WI38 (cell line): Measurements from ENCODE around the gene ZFR2.

ENCODE experiments used
- H3K4me3 ChIP-seq: 2 replicates; pipeline ENCODE4 v1.5.1; 2011; ENCODE audit warnings: low read depth, mild to moderate bottlenecking, control low read depth, low read length
- TF ChIP-seq, protein P1 (sequence below): IDR thresholded peaks from 2 replicates; pipeline ENCODE4 v1.5.1; 2012; ENCODE audit warnings: low read depth, mild to moderate bottlenecking, control low read depth, low read length

Gene ZFR2

DNA sequence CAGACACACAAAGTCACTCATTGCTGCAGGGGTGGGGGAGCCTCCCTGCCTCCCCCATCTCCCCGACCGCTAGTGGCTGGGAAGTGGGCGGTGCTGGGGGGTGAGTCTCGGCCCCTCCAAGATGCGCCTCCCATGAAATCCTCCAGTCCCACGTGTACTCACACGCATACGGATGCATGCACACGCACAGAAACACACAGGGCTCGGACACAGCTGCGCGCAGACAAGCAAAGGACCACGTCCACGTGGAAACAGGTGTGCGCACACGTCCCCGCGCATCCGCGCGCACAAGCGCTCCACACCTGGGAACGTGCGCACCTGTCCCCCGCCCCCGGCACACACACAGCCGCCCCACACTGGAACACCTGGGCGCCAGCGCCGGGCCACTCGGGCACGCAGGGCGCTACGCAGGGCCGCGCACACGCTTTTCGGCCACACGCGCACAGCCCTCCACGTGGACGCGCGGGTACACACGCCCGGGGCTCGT, 83.3 kb downstream of the ZFR2 start:
- no peak overlapping the region for H3K4me3 ChIP-seq
- TF ChIP-seq, protein P1, sequence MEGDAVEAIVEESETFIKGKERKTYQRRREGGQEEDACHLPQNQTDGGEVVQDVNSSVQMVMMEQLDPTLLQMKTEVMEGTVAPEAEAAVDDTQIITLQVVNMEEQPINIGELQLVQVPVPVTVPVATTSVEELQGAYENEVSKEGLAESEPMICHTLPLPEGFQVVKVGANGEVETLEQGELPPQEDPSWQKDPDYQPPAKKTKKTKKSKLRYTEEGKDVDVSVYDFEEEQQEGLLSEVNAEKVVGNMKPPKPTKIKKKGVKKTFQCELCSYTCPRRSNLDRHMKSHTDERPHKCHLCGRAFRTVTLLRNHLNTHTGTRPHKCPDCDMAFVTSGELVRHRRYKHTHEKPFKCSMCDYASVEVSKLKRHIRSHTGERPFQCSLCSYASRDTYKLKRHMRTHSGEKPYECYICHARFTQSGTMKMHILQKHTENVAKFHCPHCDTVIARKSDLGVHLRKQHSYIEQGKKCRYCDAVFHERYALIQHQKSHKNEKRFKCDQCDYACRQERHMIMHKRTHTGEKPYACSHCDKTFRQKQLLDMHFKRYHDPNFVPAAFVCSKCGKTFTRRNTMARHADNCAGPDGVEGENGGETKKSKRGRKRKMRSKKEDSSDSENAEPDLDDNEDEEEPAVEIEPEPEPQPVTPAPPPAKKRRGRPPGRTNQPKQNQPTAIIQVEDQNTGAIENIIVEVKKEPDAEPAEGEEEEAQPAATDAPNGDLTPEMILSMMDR: no peak

DNA sequence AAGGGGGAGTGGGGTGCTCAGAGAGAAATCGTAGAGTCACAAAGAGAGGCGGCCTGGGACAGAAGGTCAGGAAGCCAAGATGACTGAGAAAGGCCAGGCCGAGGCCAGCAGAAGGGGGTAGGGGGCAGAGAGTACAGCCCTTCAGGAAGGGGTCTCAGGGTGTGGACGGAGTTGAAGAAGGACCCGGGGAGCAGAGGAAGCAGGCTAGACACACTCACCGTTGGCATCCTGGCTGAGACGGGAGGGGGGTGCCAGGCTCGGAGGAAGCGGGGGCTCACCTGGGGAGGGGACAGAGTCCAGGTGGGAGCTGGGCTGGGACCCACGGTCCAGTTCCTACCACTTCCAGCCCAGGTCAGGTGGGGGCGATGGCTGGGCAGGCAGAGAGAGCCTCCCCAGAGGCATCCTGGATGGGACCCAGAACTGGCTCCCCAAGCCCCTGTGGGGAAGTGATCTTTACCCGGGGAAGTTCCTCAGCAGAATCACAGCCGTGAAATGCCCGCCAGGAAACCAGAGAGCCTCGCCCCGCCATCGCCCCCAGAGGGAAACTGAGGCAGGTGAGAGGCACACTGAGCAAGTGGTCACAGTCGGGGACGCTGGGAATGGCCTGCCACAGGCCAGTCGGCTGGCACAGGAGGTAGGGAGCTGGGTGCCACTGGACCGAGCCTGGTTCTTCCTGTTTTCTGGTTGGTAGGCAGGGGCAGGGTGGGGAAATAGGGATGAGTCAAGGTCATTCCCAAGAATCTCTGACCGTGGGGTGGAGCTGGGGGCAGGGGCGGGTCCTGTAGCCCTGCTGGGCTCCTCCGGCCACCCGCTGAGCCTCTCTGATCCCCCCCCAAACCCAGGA, 84.0 kb downstream of the ZFR2 start:
- TF ChIP-seq, protein P1: no peak
- H3K4me3 ChIP-seq: no peak overlapping the region

DNA sequence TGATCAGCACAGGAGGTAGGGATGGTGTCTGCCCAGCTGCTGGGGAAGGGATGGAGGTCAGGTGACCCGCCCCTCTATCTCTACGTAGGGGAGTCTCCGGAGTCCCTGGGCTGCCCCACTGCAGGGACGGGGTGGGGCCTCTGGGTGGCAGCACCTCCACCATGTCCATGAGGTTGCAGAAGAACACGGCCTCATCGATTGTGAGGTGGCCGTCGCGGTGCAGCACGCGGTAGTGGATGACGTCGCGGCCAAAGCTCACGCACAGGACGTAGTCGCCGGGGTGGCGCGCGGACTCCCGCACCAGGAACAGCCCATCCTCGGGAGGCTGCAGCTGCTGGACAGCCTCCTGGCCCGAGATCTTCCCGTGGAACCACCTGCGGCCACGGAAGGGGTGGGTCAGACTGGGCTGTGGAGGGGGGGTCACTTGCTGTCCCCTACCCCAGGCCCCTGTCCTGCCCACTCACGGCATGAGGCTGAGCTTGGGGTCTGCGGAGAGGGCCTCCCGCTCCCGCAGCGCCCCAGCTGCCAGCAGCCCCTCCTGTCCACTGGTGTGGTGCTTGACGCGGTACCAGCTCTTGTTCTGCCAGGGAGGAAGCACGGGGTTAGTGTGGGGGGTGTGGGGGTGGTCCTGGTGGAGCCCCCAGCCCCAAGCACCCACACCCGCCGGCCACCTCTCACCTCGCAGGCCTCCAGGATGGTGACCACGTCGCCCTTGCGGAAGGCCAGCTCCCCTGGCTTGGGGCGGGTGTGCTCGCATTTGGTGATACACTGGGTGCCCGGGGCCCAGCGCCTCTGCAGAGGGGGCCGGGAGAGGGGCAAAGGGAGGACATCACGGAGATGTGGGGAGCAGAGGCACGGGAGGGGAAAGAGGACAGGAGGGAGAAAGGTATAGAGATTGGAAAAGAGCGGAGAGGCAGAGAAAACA, 84.9 kb downstream of the ZFR2 start:
- H3K4me3 ChIP-seq: no peak overlapping the region
- TF ChIP-seq, protein P1: peak; percentile 17; the same call in 1 of the 2 replicates

DNA sequence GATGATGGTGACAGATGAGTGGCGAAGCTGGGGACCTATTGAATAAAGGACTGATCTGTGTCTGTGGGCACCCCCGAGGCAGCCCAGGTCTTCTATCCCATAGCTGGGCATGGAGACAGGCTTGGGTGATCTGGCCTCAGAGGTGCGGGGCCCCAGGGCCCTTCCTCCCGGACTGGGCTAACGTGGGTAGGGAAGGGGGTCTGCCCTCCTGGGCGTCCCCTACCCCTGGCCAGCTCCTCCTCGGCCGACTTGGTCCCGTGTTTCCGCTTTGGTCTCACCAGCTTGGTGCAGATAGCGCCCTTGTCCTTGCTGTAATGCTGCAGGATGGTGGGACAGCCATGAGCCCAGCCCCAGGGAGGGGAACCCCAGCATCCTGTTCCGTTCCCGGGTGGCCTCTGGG, 85.9 kb downstream of the ZFR2 start:
- H3K4me3 ChIP-seq: no peak overlapping the region
- TF ChIP-seq, protein P1: no peak

DNA sequence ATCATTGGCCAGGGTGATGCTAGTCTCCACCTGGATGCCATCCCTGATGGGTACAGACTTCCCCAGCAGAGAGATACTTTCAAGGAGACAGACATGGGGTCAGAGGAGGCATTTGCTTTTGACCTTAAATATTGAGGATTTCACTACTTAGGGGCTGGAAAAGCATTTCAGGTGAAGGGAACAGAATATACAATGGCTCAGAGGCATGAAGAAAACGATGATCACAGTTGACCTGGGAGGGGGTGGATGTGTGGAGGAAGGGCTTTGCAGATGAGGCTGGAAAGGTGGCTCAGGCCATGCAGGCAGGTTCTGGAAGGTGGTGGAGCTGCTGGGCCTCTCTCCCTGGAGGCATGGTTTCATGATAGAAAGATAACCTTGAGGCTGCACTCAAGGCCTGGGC, 86.5 kb downstream of the ZFR2 start:
- no peak overlapping the region for H3K4me3 ChIP-seq
- TF ChIP-seq, protein P1: no peak

DNA sequence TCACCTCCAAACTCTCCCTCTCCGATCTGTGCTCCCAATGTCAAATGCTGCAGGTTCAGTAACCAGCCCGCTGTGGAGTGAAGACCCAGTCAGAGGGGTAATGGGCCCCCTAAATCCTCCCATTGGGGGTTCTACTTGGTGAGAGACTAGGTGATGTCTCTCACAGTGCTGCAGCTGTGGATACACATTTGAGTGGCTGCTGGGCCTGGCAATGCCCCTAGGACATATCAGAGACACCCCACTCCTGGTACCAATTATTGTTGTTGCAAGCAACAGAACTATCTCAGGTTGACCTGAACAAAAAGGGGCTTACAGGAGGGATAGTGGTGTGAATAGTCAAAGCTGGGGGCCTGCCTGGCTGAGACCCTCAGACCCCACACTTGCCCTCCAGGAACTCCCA, 87.2 kb downstream of the ZFR2 start:
- no peak overlapping the region for H3K4me3 ChIP-seq
- TF ChIP-seq, protein P1: no peak
